CD4-positive, alpha-beta memory T cell (primary cell): Measurements from ENCODE around the gene COG2. TPM values are rescaled to one million over a fixed set of nuclear protein-coding genes. Genes with fewer than 3 reads are reported as not detected.

Experiments
- CTCF ChIA-PET: fragments of 350-600 bp; sonication (Branson Sonifier 250); formaldehyde crosslinking; loops from one replicate; lab custom pipeline; 2021; ENCODE audit warnings: inconsistent platforms; ENCODE audit not compliant: partially characterized antibody; lab: Charles Lee
- POLR2A ChIA-PET: fragments of 350-600 bp; sonication (Branson Sonifier 250); formaldehyde crosslinking; loops from one replicate; lab custom pipeline; 2021; ENCODE audit not compliant: partially characterized antibody; lab: Charles Lee
- DNase-seq, 5 donors: peaks; one replicate each; pipeline versions ENCODE4 v3.0.0 to v3.0.0-alpha.2; 2020 to 2022; ENCODE audit warnings: mixed read lengths in 1 of 5
- H3K27ac ChIP-seq: one replicate; pipeline ENCODE4 v1.7.0; 2013; ENCODE audit warnings: low read depth, low read length
- H3K27me3 ChIP-seq: 2 replicates; pipeline ENCODE4 v1.7.0; 2013; ENCODE audit warnings: mild to moderate bottlenecking, low read length, moderate library complexity; ENCODE audit not compliant: insufficient read depth
- H3K36me3 ChIP-seq: 2 replicates; pipeline ENCODE4 v1.7.0; 2013; ENCODE audit warnings: mild to moderate bottlenecking, low read length, moderate library complexity; ENCODE audit not compliant: insufficient read depth
- H3K4me1 ChIP-seq: 2 replicates; pipeline ENCODE4 v1.7.0; 2013; ENCODE audit warnings: mild to moderate bottlenecking, low read length, moderate library complexity; ENCODE audit not compliant: insufficient read depth
- H3K4me3 ChIP-seq, 2 donors: one replicate each; pipeline ENCODE4 v1.7.0; 2013; ENCODE audit warnings: low read length in 2 of 2, mild to moderate bottlenecking in 1 of 2
- H3K9me3 ChIP-seq, 2 donors: one replicate each; pipeline ENCODE4 v1.7.0; 2013; ENCODE audit warnings: low read length in 2 of 2, control low read depth in 1 of 2; ENCODE audit not compliant: control insufficient read depth in 1 of 2
- H3K27ac Mint-ChIP-seq, 7 donors: one replicate each; pipeline ENCODE4 v1.8.0; 2020 to 2021; ENCODE audit warnings: mixed read lengths in 7 of 7, mild to moderate bottlenecking in 6 of 7, inconsistent platforms in 3 of 7, moderate library complexity in 3 of 7
- H3K27me3 Mint-ChIP-seq, 2 donors: one replicate each; pipeline ENCODE4 v1.8.0; 2020 to 2021; ENCODE audit warnings: mixed read lengths in 2 of 2
- H3K36me3 Mint-ChIP-seq, 2 donors: one replicate each; pipeline ENCODE4 v1.8.0; 2020 to 2021; ENCODE audit warnings: mixed read lengths in 2 of 2, inconsistent platforms in 1 of 2, mild to moderate bottlenecking in 1 of 2
- H3K4me1 Mint-ChIP-seq, 4 donors: one replicate each; pipeline ENCODE4 v1.8.0; 2020 to 2021; ENCODE audit warnings: mixed read lengths in 4 of 4, mild to moderate bottlenecking in 1 of 4
- H3K4me3 Mint-ChIP-seq, 8 donors: one replicate each; pipeline ENCODE4 v1.8.0; 2020 to 2021; ENCODE audit warnings: mixed read lengths in 8 of 8, mild to moderate bottlenecking in 7 of 8, moderate library complexity in 6 of 8, inconsistent platforms in 3 of 8
- H3K9me3 Mint-ChIP-seq, 8 donors: one replicate each; pipeline ENCODE4 v1.8.0; 2020 to 2021; ENCODE audit warnings: mixed read lengths in 8 of 8, mild to moderate bottlenecking in 5 of 8, inconsistent platforms in 3 of 8, moderate library complexity in 1 of 8
- intact Hi-C: fragments of 100-400 bp; cut with micrococcal nuclease; formaldehyde crosslinking; loops from one replicate; pipeline ENCODE4 v1.15.1; 2023
- polyA plus RNA-seq, 2 donors: library from polyadenylated mRNA; unstranded; fragments of 300-500 nt; fragmentation: Illumina TruSeq; gene quantifications; one replicate each; pipeline ENCODE4 v1.2.3, GENCODE V29; 2021
- total RNA-seq, 2 experiments: library from RNA; stranded (reverse); gene quantifications; one replicate each; pipeline ENCODE4 v1.2.3, GENCODE V29; 2021

The COG2 gene
- total and polyA plus RNA-seq, 4 experiments from 2014 or later: 28.8 to 44.6 (median 36.1) TPM

DNA sequence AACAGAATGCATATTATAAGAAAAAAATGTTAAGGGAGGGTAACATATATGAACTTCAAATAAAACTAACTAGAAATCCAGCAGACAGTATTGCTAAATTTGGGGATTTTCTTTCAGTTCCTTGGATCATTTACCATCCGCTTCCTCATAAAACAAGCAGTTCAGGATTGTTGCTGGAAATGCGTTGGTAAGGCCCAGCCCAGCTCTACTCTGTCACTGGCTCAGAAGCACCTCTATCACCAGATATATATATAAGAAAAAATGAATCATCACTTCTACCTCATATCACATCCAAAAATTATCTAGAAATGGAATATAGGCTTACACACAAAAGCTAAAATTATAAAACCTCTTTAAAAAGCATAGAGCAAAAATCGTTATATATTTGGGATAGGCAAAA, 28.2 kb upstream of the COG2 start:
- Histone ChIP-seq H3K4me3 (no peak overlapping the region), H3K36me3 (no peaks in the 10 kb centered on the region), H3K27me3 (no peaks in the 10 kb centered on the region), H3K9me3 (no peaks in the 10 kb centered on the region), H3K4me1 (no peaks in the 10 kb centered on the region), H3K27ac (no peak overlapping the region)
- Mint-ChIP-seq H3K4me3 (no peak overlapping the region), H3K27ac (no peak overlapping the region), H3K4me1 (no peaks in the 10 kb centered on the region), H3K27me3 (peaks cover 17 to 31% of the 10 kb centered on the region in 2 donors), H3K36me3 (no peaks in the 10 kb centered on the region), H3K9me3 (no peaks in the 10 kb centered on the region)
- ChIA-PET POLR2A (no interaction called here), CTCF (no interaction called here)
- intact Hi-C loops: no loop called here
- no peak for DNase-seq

DNA sequence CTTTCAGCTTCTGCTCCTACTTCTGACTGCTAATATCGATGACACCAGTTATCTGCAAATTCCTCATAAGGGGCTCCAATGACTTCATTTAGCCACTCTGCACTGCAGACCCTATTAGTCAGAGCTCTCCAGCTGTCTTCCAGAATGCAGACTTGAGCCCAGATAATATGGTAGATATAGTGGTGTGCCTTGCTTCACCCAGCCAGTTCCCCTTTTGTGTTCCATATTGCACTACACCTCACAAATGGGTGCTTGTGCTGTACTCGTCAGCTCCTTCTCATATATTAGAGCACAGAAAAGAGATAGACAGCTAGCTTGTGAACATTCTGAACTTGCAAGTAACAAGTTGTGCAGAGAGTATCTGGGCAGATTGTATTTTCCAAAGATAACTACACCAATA, 23.7 kb upstream of the COG2 start:
- CTCF ChIA-PET: interaction anchor here (1.4 kb wide), 1 partner anchor 8 kb away, joined by 3 read pairs; no protein-coding TSS in a partner anchor

GRCh38 chr1:230620649-230621323, 21.5 kb upstream of the COG2 start:
- H3K27ac ChIP-seq: no peak overlapping the region
- POLR2A ChIA-PET: no interaction called here
- no peak overlapping the region for H3K4me3 Mint-ChIP-seq
- H3K27me3 ChIP-seq: no peaks in the 10 kb centered on the region
- no peaks in the 10 kb centered on the region for H3K4me1 ChIP-seq
- H3K36me3 Mint-ChIP-seq: no peaks in the 10 kb centered on the region
- no peaks in the 10 kb centered on the region for H3K9me3 Mint-ChIP-seq
- no peaks in the 10 kb centered on the region for H3K9me3 ChIP-seq
- H3K27me3 Mint-ChIP-seq: peaks cover 18 to 19% of the 10 kb centered on the region in 2 donors
- H3K4me3 ChIP-seq: no peak overlapping the region
- no peak overlapping the region for H3K27ac Mint-ChIP-seq
- H3K36me3 ChIP-seq: no peaks in the 10 kb centered on the region
- no peak for DNase-seq
- intact Hi-C loops: no loop called here
- H3K4me1 Mint-ChIP-seq: no peaks in the 10 kb centered on the region
- CTCF ChIA-PET: no interaction called here

More for the DNA sequence above, 23.7 kb upstream of the COG2 start:
- H3K27me3 Mint-ChIP-seq: peaks cover 12 to 23% of the 10 kb centered on the region in 2 donors
- DNase-seq: no peak
- H3K27ac Mint-ChIP-seq: no peak overlapping the region
- Histone ChIP-seq H3K9me3 (no peaks in the 10 kb centered on the region), H3K4me3 (no peak overlapping the region), H3K36me3 (no peaks in the 10 kb centered on the region), H3K27me3 (no peaks in the 10 kb centered on the region), H3K27ac (no peak overlapping the region), H3K4me1 (no peaks in the 10 kb centered on the region)
- no peak overlapping the region for H3K4me3 Mint-ChIP-seq
- POLR2A ChIA-PET: no interaction called here
- intact Hi-C loops: no loop called here
- no peaks in the 10 kb centered on the region for H3K9me3 Mint-ChIP-seq
- no peaks in the 10 kb centered on the region for H3K4me1 Mint-ChIP-seq
- H3K36me3 Mint-ChIP-seq: no peaks in the 10 kb centered on the region

DNA sequence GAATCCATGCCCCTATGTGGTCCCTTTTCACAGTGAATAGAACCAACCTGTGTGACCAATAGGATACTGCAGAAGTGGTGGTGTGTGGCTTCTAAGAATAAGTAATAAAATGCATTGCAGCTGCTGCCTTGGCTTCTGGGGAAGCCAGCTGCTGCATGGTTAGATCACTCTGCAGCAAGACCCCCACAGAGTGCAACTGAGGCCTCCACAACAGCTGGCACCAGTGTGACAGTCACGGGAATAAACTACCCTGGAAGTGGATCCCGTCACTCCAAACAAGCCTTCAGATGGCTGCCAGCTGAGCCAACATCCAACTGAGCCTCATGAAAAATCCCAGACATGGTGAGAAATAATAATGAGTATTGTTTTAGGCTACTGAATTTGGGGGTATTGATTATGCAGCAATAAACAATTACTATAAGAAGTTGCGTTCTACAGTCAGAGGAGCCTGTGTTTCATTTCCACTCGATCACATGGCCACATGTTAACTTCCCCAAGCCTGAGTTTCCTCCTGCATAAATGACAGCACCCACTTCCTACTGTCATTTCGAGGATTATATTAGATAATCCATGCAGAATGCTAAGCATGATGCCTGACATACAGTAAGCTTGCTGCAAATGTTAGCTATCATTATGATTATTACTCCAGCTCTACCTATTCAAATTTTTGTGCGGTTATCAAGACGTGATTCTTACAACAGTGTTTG, 20.8 kb upstream of the COG2 start:
- intact Hi-C loops: no loop called here
- CTCF ChIA-PET: no interaction called here
- no peaks in the 10 kb centered on the region for H3K4me1 Mint-ChIP-seq

GRCh38 chr1:230622151-230622550, 20.1 kb upstream of the COG2 start:
- Histone ChIP-seq H3K9me3 (no peaks in the 10 kb centered on the region), H3K4me1 (no peaks in the 10 kb centered on the region), H3K36me3 (no peaks in the 10 kb centered on the region), H3K27ac (no peak overlapping the region), H3K4me3 (no peak overlapping the region), H3K27me3 (no peaks in the 10 kb centered on the region)
- DNase-seq: no peak
- Mint-ChIP-seq H3K4me1 (no peaks in the 10 kb centered on the region), H3K27ac (no peak overlapping the region), H3K4me3 (no peak overlapping the region), H3K36me3 (no peaks in the 10 kb centered on the region), H3K9me3 (no peaks in the 10 kb centered on the region), H3K27me3 (peaks cover 15 to 16% of the 10 kb centered on the region in 2 donors)
- intact Hi-C loops: no loop called here
- CTCF ChIA-PET: no interaction called here
- POLR2A ChIA-PET: no interaction called here

More for the DNA sequence above, 20.8 kb upstream of the COG2 start:
- no peak for DNase-seq
- no peaks in the 10 kb centered on the region for H3K9me3 ChIP-seq
- no peaks in the 10 kb centered on the region for H3K4me1 ChIP-seq
- no peak overlapping the region for H3K4me3 Mint-ChIP-seq
- H3K27ac Mint-ChIP-seq: no peak overlapping the region
- POLR2A ChIA-PET: no interaction called here
- H3K27ac ChIP-seq: no peak overlapping the region
- H3K4me3 ChIP-seq: no peak overlapping the region
- H3K9me3 Mint-ChIP-seq: no peaks in the 10 kb centered on the region
- H3K36me3 Mint-ChIP-seq: no peaks in the 10 kb centered on the region
- peaks cover 16 to 17% of the 10 kb centered on the region in 2 donors for H3K27me3 Mint-ChIP-seq
- H3K36me3 ChIP-seq: no peaks in the 10 kb centered on the region
- H3K27me3 ChIP-seq: no peaks in the 10 kb centered on the region

- Mint-ChIP-seq H3K27me3 (peaks cover 6 to 14% of the 10 kb centered on the region in 2 donors), H3K4me3 (no peak overlapping the region), H3K4me1 (no peaks in the 10 kb centered on the region), H3K27ac (no peak overlapping the region), H3K36me3 (no peaks in the 10 kb centered on the region), H3K9me3 (no peaks in the 10 kb centered on the region)
- no peaks in the 10 kb centered on the region for H3K9me3 ChIP-seq
- no peaks in the 10 kb centered on the region for H3K27me3 ChIP-seq
- POLR2A ChIA-PET: no interaction called here
- CTCF ChIA-PET: interaction anchor here (1.2 kb wide), 1 partner anchor 18 kb away, joined by 3 read pairs; no protein-coding TSS in a partner anchor
- intact Hi-C loops: no loop called here
- no peaks in the 10 kb centered on the region for H3K4me1 ChIP-seq
- no peaks in the 10 kb centered on the region for H3K36me3 ChIP-seq
- no peak for DNase-seq
- H3K4me3 ChIP-seq: no peak overlapping the region
- H3K27ac ChIP-seq: no peak overlapping the region
These were observed 18.1 kb upstream of the COG2 start for GRCh38 chr1:230624097-230624713.

- POLR2A ChIA-PET: no interaction called here
These were observed 16.0 kb upstream of the COG2 start for GRCh38 chr1:230626232-230626631.

More at GRCh38 chr1:230626232-230626631, 16.0 kb upstream of the COG2 start:
- no peaks in the 10 kb centered on the region for H3K9me3 ChIP-seq
- H3K36me3 ChIP-seq: no peaks in the 10 kb centered on the region
- Mint-ChIP-seq H3K4me3 (no peak overlapping the region), H3K27ac (no peak overlapping the region), H3K4me1 (no peaks in the 10 kb centered on the region), H3K36me3 (no peaks in the 10 kb centered on the region), H3K9me3 (no peaks in the 10 kb centered on the region), H3K27me3 (peaks cover 6 to 14% of the 10 kb centered on the region in 2 donors)
- CTCF ChIA-PET: no interaction called here
- intact Hi-C loops: no loop called here
- no peak overlapping the region for H3K4me3 ChIP-seq
- H3K27me3 ChIP-seq: no peaks in the 10 kb centered on the region
- H3K4me1 ChIP-seq: no peaks in the 10 kb centered on the region
- no peak overlapping the region for H3K27ac ChIP-seq
- DNase-seq: no peak
